ENCODE data around the gene MON2. TPM values are rescaled to one million over a fixed set of nuclear protein-coding genes. Genes with fewer than 3 reads are reported as not detected.

Gene MON2
- total and polyA plus RNA-seq, 2 of the 8 experiments (the other 6 are each of a cell fraction or from before 2014, with no cell fraction given), result 3.8 to 21.8 TPM

- H2BK5ac ChIP-seq (ENCODE audit: low read depth, low read length), result no peak overlapping the region
- H2AK5ac ChIP-seq (ENCODE audit: low read depth, low read length), result no peak overlapping the region
- no peaks in the 10 kb centered on the region for H3K23me2 ChIP-seq (ENCODE audit: low read depth, low read length)
- FAIRE-seq (no peak), DNase-seq (ENCODE audit: low read depth in 1 of 2, low spot score in 2 of 2) (no peak)
- H4K91ac ChIP-seq (replicated peaks; ENCODE audit: insufficient read length, low read length), result no peak overlapping the region
- H3K79me2 ChIP-seq (ENCODE audit: control insufficient read depth in 1 of 2, insufficient read depth in 2 of 2, low read length in 2 of 2), result no peaks in the 10 kb centered on the region
- no peak overlapping the region for H4K8ac ChIP-seq (ENCODE audit: extremely low read depth, insufficient read depth, low read length)
- WGBS, 2 experiments (ENCODE audit: extremely low coverage in 1 of 2, insufficient coverage in 1 of 2, insufficient read length in 1 of 2, insufficient replicate concordance in 2 of 2, low coverage in 1 of 2, low lambda C conversion rate in 2 of 2, missing lambda C conversion rate in 1 of 2), result 90% methylated on average over 1 of the region's 1 CpG; no CpG with 5 or more reads in 1 of the 2 experiments
- no peaks in the 10 kb centered on the region for H3K9me3 ChIP-seq (ENCODE audit: insufficient read depth in 2 of 2, low read depth in 1 of 2, low read length in 1 of 2)
- no peak overlapping the region for H4K5ac ChIP-seq (ENCODE audit: insufficient read length, low read depth, low read length)
- H4K20me1 ChIP-seq (replicated peaks in 1 of 2; ENCODE audit: control insufficient read depth in 1 of 2, insufficient read depth in 2 of 2, low read length in 2 of 2), result no peaks in the 10 kb centered on the region
- H2BK20ac ChIP-seq (ENCODE audit: low read length), result no peak overlapping the region
- no peaks in the 10 kb centered on the region for H3K4me1 ChIP-seq (replicated peaks in 1 of 4; ENCODE audit: control insufficient read depth in 3 of 4, insufficient read depth in 4 of 4, low read length in 3 of 4)
- H3K56ac ChIP-seq (replicated peaks; ENCODE audit: insufficient read length, low read depth, low read length), result no peak overlapping the region
- H3K4ac ChIP-seq (replicated peaks; ENCODE audit: insufficient read length, low read depth, low read length), result no peak overlapping the region
- no peak overlapping the region for H3K23ac ChIP-seq (ENCODE audit: insufficient read length)
- H3K36me3 ChIP-seq (ENCODE audit: control insufficient read depth in 2 of 4, insufficient read depth in 4 of 4, low read length in 3 of 4), result no peaks in the 10 kb centered on the region
- POLR2A ChIA-PET (ENCODE audit: partially characterized antibody), result no interaction called here
- no peak overlapping the region for H2BK15ac ChIP-seq (ENCODE audit: low read length)
- H3K27ac ChIP-seq (ENCODE audit: low read depth, low read length), result no peak overlapping the region
- H3K18ac ChIP-seq (ENCODE audit: extremely low read depth, low read length), result no peak overlapping the region
- CTCF ChIA-PET (ENCODE audit: partially characterized antibody), result interaction anchor here (0.6 to 2.4 kb wide), 4 partner anchors 9 to 280 kb away, joined by 3 to 5 read pairs (median 4); no protein-coding TSS in a partner anchor
- no peaks in the 10 kb centered on the region for H3K27me3 ChIP-seq (replicated peaks in 1 of 4; ENCODE audit: control insufficient read depth in 3 of 4, extremely low read depth in 1 of 4, insufficient read depth in 3 of 4, low read length in 3 of 4)
- H3K4me3 ChIP-seq (ENCODE audit: extremely low read depth in 1 of 4, insufficient read depth in 2 of 4, low read depth in 3 of 4, low read length in 4 of 4), result no peak overlapping the region
- no peak overlapping the region for H2AFZ ChIP-seq (ENCODE audit: low read length)
- no peak overlapping the region for H3K9ac ChIP-seq (replicated peaks in 1 of 4; ENCODE audit: extremely low read depth in 1 of 4, low read depth in 3 of 4, low read length in 3 of 4)
- no peak overlapping the region for H2BK120ac ChIP-seq (replicated peaks; ENCODE audit: low read depth, low read length)
- H3K4me2 ChIP-seq (ENCODE audit: insufficient read depth in 1 of 2, low read depth in 2 of 2, low read length in 2 of 2), result no peak overlapping the region
- H2BK12ac ChIP-seq (ENCODE audit: low read depth, low read length), result no peak overlapping the region
- no peak overlapping the region for H3K14ac ChIP-seq (ENCODE audit: insufficient read length)
- no peaks in the 10 kb centered on the region for H3K79me1 ChIP-seq (ENCODE audit: low read depth, low read length)
- TF ChIP-seq BCL11A (IDR thresholded peaks at IDR 0.05; ENCODE audit: low read depth in 2 of 2, low read length in 2 of 2) (no peak), KDM5A (IDR thresholded peaks at IDR 0.05; ENCODE audit: low read length) (no peak), EGR1 (IDR thresholded peaks at IDR 0.05; ENCODE audit: borderline replicate concordance, low read depth, low read length) (no peak), TBP (IDR thresholded peaks at IDR 0.05; ENCODE audit: low read depth, low read length) (no peak), CTCF (IDR thresholded peaks at IDR 0.05; ENCODE audit: control extremely low read depth in 1 of 3, insufficient read depth in 1 of 3, low read depth in 1 of 3, low read length in 3 of 3) (no peak), BRCA1 (IDR thresholded peaks at IDR 0.05; ENCODE audit: low read depth, low read length) (no peak), KDM1A (IDR thresholded peaks at IDR 0.05; ENCODE audit: borderline replicate concordance, low read length) (no peak), JUND (IDR thresholded peaks at IDR 0.05; ENCODE audit: low read length) (no peak), NRF1 (IDR thresholded peaks at IDR 0.05; ENCODE audit: low read depth, low read length) (no peak), SAP30 (IDR thresholded peaks at IDR 0.05; ENCODE audit: insufficient read depth, insufficient replicate concordance, low read length) (no peak), CBX5 (IDR thresholded peaks at IDR 0.05; ENCODE audit: low read depth, low read length) (no peak)
- TF ChIP-seq, protein P1, sequence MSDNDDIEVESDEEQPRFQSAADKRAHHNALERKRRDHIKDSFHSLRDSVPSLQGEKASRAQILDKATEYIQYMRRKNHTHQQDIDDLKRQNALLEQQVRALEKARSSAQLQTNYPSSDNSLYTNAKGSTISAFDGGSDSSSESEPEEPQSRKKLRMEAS (IDR thresholded peaks at IDR 0.05), result no peak
These were observed 57.0 kb downstream of the MON2 start for GRCh38 chr12:62523619-62524018.
